GM12878 (cell line): Measurements from ENCODE around the gene KDM1B. TPM values are rescaled to one million over a fixed set of nuclear protein-coding genes. Genes with fewer than 3 reads are reported as not detected.
A peak's percentile ranks its signal among the peaks of the same experiment; 100 is the strongest.

Experiments
- ATAC-seq: fragments of 200-7000 bp; cut with Tn5 transposase; 3 replicates; pipeline ENCODE4 v1.9.1; 2020; ENCODE audit warnings: mild to moderate bottlenecking, moderate library complexity
- BruUV-seq: library from RNA; stranded (reverse); fragments of 400-500 nt; replicated peaks from 2 replicates; lab custom pipeline; 2021; lab: Mats Ljungman, UMichigan
- CTCF ChIA-PET: fragments of 300-600 bp; sonication (Branson Sonifier 250); formaldehyde crosslinking; extraction: SDS; loops from one replicate; lab custom pipeline; 2021; ENCODE audit warnings: inconsistent platforms; lab: Yijun Ruan, JAX
- POLR2A ChIA-PET: fragments of 350-600 bp; formaldehyde crosslinking; extraction: SDS; loops from one replicate; lab custom pipeline; 2021; ENCODE audit warnings: inconsistent platforms; lab: Charles Lee
- RAD21 ChIA-PET: fragments of 300-600 bp; sonication (Branson Sonifier 250); formaldehyde crosslinking; loops from one replicate; lab custom pipeline; 2023; ENCODE audit warnings: antibody characterized with exemption; ENCODE audit not compliant: unreplicated experiment; lab: Charles Lee
- SMC1A ChIA-PET: fragments of 300-600 bp; sonication (Branson Sonifier 250); formaldehyde crosslinking; loops from one replicate; lab custom pipeline; 2023; ENCODE audit not compliant: unreplicated experiment, uncharacterized antibody; lab: Charles Lee
- DNase-seq: peaks from one replicate; pipeline ENCODE4 v3.0.0-alpha.2; 2011; ENCODE audit warnings: low read depth, low spot score
- FAIRE-seq: peaks from 3 replicates; lab custom pipeline; 2011; peaks lifted over from hg19 to GRCh38; lab: Jason Lieb, UNC
- H2AFZ ChIP-seq: 2 replicates; pipeline ENCODE4 v1.6.0; 2011; ENCODE audit warnings: low read depth, low read length, control low read depth; ENCODE audit not compliant: control insufficient read depth
- H3K27ac ChIP-seq: 2 replicates; pipeline ENCODE4 v1.5.1; 2011; ENCODE audit warnings: control low read depth; ENCODE audit not compliant: control insufficient read depth, insufficient read depth
- H3K27me3 ChIP-seq, 2 experiments: replicated peaks in 1 of 2; 2 replicates each; pipeline versions ENCODE4 v1.6.0 to v1.6.1; 2011; ENCODE audit warnings: low read length in 1 of 2; ENCODE audit not compliant: control insufficient read depth in 2 of 2, insufficient read depth in 2 of 2
- H3K36me3 ChIP-seq, 2 experiments: 2 replicates each; pipeline ENCODE4 v1.5.1; 2011; ENCODE audit warnings: low read length in 1 of 2; ENCODE audit not compliant: control insufficient read depth in 2 of 2, insufficient read depth in 2 of 2
- H3K4me1 ChIP-seq: 2 replicates; pipeline ENCODE4 v1.6.1; 2011; ENCODE audit warnings: mild to moderate bottlenecking, low read length, moderate library complexity, mixed read lengths; ENCODE audit not compliant: control insufficient read depth, insufficient read depth
- H3K4me2 ChIP-seq: 2 replicates; pipeline ENCODE4 v1.6.0; 2011; ENCODE audit warnings: control low read depth; ENCODE audit not compliant: control insufficient read depth, insufficient read depth
- H3K4me3 ChIP-seq: fragments of 200-600 bp; sonication (generic); 2 replicates; pipeline ENCODE4 v1.5.1; 2016
- H3K79me2 ChIP-seq: 2 replicates; pipeline ENCODE4 v1.6.0; 2011; ENCODE audit warnings: low read length; ENCODE audit not compliant: control insufficient read depth, insufficient read depth
- H3K9ac ChIP-seq: 2 replicates; pipeline ENCODE4 v1.8.0; 2011; ENCODE audit warnings: low read length, control low read depth, mixed read lengths; ENCODE audit not compliant: control insufficient read depth, insufficient read depth
- H3K9me3 ChIP-seq: replicated peaks from 3 replicates; pipeline ENCODE4 v1.5.1; 2011; ENCODE audit warnings: mild to moderate bottlenecking, low read length; ENCODE audit not compliant: control insufficient read depth, insufficient read depth
- H4K20me1 ChIP-seq: 2 replicates; pipeline ENCODE4 v1.6.0; 2011; ENCODE audit not compliant: control insufficient read depth, insufficient read depth
- CREB1 ChIP-seq: IDR thresholded peaks from 2 replicates; pipeline ENCODE4 v1.6.1; 2012; ENCODE audit warnings: low read depth, mild to moderate bottlenecking, inconsistent platforms
- HDAC6 ChIP-seq: fragments of 200-600 bp; sonication (generic); IDR thresholded peaks from one replicate; pipeline ENCODE4 v1.8.0; 2017; ENCODE audit warnings: antibody characterized with exemption; ENCODE audit not compliant: unreplicated experiment
- NR2C1 ChIP-seq: fragments of 450-650 bp; IDR thresholded peaks from 2 replicates; pipeline ENCODE4 v1.6.1; 2017; ENCODE audit warnings: antibody characterized with exemption, mild to moderate bottlenecking, moderate library complexity
- STAT1 ChIP-seq: fragments of 450-650 bp; conservative IDR thresholded peaks from 2 replicates; pipeline ENCODE4 v1.6.1; 2014; ENCODE audit warnings: antibody characterized with exemption, mild to moderate bottlenecking
- STAT3 ChIP-seq: IDR thresholded peaks from 2 replicates; pipeline ENCODE4 v1.6.1; 2011; ENCODE audit warnings: low read depth, low read length, improper control_type of control experiment
- YBX1 ChIP-seq: fragments of 450-650 bp; IDR thresholded peaks from 2 replicates; pipeline ENCODE4 v1.6.1; 2016; ENCODE audit warnings: antibody characterized with exemption
- WGBS: methylation state at CpG from one replicate; pipeline ENCODE4 v1.1.6; 2016; ENCODE audit warnings: low lambda C conversion rate; ENCODE audit not compliant: insufficient replicate concordance, insufficient coverage; ENCODE audit errors: missing lambda C conversion rate; 5-methylcytosine and 5-hydroxymethylcytosine counted together
- in situ Hi-C: fragments of 300-500 bp; cut with MboI; formaldehyde crosslinking; loops from 9 replicates; pipeline ENCODE4 v1.14.3; 2018; ENCODE audit warnings: mixed read lengths
- intact Hi-C: fragments of 100-400 bp; cut with micrococcal nuclease; formaldehyde crosslinking; loops from one replicate; pipeline ENCODE4 v1.14.2; 2022; ENCODE audit not compliant: unreplicated experiment
- polyA plus RNA-seq, 11 experiments: library from polyadenylated mRNA; depleted of rRNA in 4 of 11; unstranded in 6 of 11; stranded (reverse) in 5 of 11; fragments of >200 nt; fragmentation: Nextera tagmentation in 4 of 11; fragmentation: Illumina TruSeq in 1 of 11; extraction: Ambion mirVana in 4 of 11; extraction: Trizol in 1 of 11; gene quantifications; 1 replicate in 1 of 11; 2 replicates in 10 of 11; pipeline versions ENCODE4 v1.2.1 to v1.2.3, GENCODE V29; 2011 to 2016; ENCODE audit warnings: inconsistent platforms in 2 of 11, missing spikeins in 2 of 11, low read depth in 1 of 11
- total RNA-seq, 4 experiments: library from RNA; depleted of rRNA in 3 of 4; stranded (reverse); fragments of >200 nt in 3 of 4; fragmentation: Illumina TruSeq in 1 of 4; extraction: Trizol in 1 of 4; gene quantifications; 2 replicates each; pipeline versions ENCODE4 v1.2.1 to v1.2.3, GENCODE V29; 2013 to 2021

The KDM1B gene
- total and polyA plus RNA-seq, 10 of the 15 experiments (the other 5 are each of a cell fraction or from before 2014, with no cell fraction given): 1.7 to 22.5 (median 13.9) TPM

DNA sequence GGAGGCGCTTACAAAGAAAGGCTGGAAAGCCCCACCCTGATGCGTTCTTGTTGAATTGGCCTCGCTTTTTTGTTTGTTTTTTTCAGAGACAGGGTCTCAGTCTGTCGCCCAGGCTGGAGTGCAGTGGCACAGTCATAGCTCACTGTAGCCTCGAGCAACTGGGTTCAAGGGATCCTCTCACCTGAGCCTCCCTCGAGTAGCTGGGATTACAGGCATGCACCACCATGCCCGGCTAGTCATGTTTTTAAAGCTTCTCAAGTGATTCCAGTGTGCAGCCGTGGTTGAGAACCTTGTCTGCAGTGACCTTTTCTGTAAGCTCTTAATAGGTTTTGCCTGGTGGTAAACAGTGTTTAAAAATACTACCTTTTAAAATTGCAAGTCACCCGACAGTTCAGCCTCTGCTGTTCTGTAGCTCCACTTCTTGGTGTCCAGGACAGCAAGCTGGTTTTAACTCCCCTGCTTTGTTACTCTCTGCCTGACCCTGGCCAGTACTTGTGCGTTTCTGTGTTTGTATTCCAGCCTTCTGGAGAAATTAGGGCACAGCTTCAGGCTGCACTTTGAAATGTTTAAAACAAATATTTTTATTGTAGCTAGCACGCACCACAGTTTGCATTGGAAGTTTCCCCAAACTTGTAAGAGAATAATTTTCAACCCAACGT lies 54.4 kb downstream of the KDM1B start:
- 94% methylated on average over 12 of the region's 12 CpGs for WGBS
- ATAC-seq: no peak

GRCh38 chr6:18210707-18211106 lies 55.5 kb downstream of the KDM1B start:
- WGBS: 98% methylated on average over 5 of the region's 5 CpGs
- no peak overlapping the region for H3K4me3 ChIP-seq
- H3K27ac ChIP-seq: 0 out of 2 replicates have a peak overlapping the region, but pooled peaks have one; percentile 22
- intact Hi-C loops: loop anchor here (2.0 kb wide), 1 partner anchor 56 kb away; the partner anchor contains the start of genes KDM1B and TPMT
- ATAC-seq (no peak), FAIRE-seq (no peak)
- no peaks in the 10 kb centered on the region; a peak in 2 of 4 replicates for H3K36me3 ChIP-seq
- BruUV-seq: no TSS peak
- H3K79me2 ChIP-seq: no peaks in the 10 kb centered on the region
- ChIA-PET RAD21 (interaction anchor here (0.9 kb wide), 1 partner anchor 25 kb away, joined by 3 read pairs; no protein-coding TSS in a partner anchor), POLR2A (no interaction called here), CTCF (no interaction called here)
- H3K9me3 ChIP-seq: no peaks in the 10 kb centered on the region
- H3K27me3 ChIP-seq: no peaks in the 10 kb centered on the region
- TF ChIP-seq NR2C1: no peak
- TF ChIP-seq YBX1: no peak
- TF ChIP-seq, all 136 proteins: peak for 0
- Histone ChIP-seq H4K20me1 (no peaks in the 10 kb centered on the region; the same call in 1 of the 2 replicates), H2AFZ (no peak overlapping the region), H3K4me2 (peak overlapping the region; percentile 19; the same call in 1 of the 2 replicates), H3K4me1 (peaks cover 47% of the 10 kb centered on the region), H3K9ac (no peak overlapping the region)
- in situ Hi-C loops: no loop called here
- no peak for DNase-seq
- SMC1A ChIA-PET: no interaction called here

More for the DNA sequence above, 54.4 kb downstream of the KDM1B start:
- H3K27ac ChIP-seq: no peak overlapping the region
- H3K79me2 ChIP-seq: no peaks in the 10 kb centered on the region
- no peaks in the 10 kb centered on the region for H3K36me3 ChIP-seq
- H3K27me3 ChIP-seq: no peaks in the 10 kb centered on the region
- peaks cover 37% of the 10 kb centered on the region for H3K4me1 ChIP-seq
- H3K9ac ChIP-seq: no peak overlapping the region
- POLR2A ChIA-PET: no interaction called here
- FAIRE-seq (no peak), DNase-seq (no peak)
- SMC1A ChIA-PET: interaction anchor here (1.0 to 1.2 kb wide), 2 partner anchors 8 to 294 kb away, joined by 3 to 4 read pairs; no protein-coding TSS in a partner anchor
- no peaks in the 10 kb centered on the region for H3K9me3 ChIP-seq
- in situ Hi-C loops: no loop called here
- CTCF ChIA-PET: no interaction called here
- intact Hi-C loops: loop anchor here (2.0 kb wide), 1 partner anchor 55 kb away; the partner anchor contains the start of genes KDM1B and TPMT
- H2AFZ ChIP-seq: no peak overlapping the region
- RAD21 ChIA-PET: no interaction called here
- no peak overlapping the region for H3K4me2 ChIP-seq
- no TSS peak for BruUV-seq
- no peak overlapping the region for H3K4me3 ChIP-seq
- no peaks in the 10 kb centered on the region; the same call in 1 of the 2 replicates for H4K20me1 ChIP-seq
- TF ChIP-seq HDAC6: no peak
- TF ChIP-seq STAT1: no peak
- no peak for TF ChIP-seq CREB1
- TF ChIP-seq STAT3: no peak
